ENCODE measurements around the gene MORN5.

DNA sequence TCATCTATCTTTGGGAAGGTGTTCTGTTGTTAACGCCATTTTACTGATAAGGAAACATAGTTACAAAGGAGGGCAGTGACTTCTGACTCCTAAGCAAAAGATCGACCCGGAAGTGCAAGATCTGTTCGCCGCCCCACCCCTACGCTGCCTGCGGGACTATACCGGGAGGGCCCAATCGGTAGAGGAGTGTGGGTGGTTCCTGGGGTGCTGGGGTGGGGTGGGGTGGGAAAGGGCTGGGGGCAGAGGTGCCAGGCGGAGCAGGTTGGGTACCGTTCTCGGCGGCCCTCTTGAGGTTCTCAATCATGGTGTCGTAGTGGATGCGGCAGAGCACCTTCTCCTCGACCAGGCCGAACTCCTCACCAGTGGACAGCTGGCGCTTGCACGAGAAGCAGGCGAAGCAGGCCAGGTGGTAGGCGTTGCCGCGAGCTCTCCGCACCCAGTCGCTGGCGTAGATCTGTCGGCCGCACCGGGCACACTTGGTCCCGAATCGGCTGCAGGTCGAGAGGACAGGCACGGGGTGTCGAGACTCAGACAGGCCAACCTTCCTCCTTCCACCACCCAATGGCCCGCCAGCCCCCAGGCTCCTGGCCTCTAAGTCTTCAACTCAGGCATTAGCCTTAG, 57.2 kb downstream of the MORN5 start:
- no peak for TF ChIP-seq CTCF (conservative IDR thresholded peaks at IDR 0.05; ENCODE audit: low read length)
- no peak for TF ChIP-seq EZH2phosphoT487 (IDR thresholded peaks at IDR 0.05; ENCODE audit: borderline replicate concordance)

All from Loucy (cell line).